Stimulated activated CD4-positive, alpha-beta T cell treated with anti-CD3 and anti-CD28 coated beads, Interleukin-4, amount 100 ng/mL, for 24 hours (primary cell): ENCODE results near the gene GNL3.
"Not testable (repeated sequence)": the region's sequence is repeated elsewhere in the genome, so short reads cannot be mapped to it uniquely, and the experiment has no call there.

Experiments
- DNase-seq: peaks from one replicate; pipeline ENCODE4 v3.0.0-alpha.2; 2020

GNL3 gene

GRCh38 chr3:52685709-52686691 lies at the start of gene GNL3, which contains the start of gene PBRM1:
Gene GNL3 (plus strand): TSS chr3:52686032. CDS start chr3:52686093, 61 bp downstream.
Gene PBRM1 (minus strand): TSS chr3:52685913.
- DNase-seq, result peak; percentile 93

GRCh38 chr3:52636673-52637072 lies 49.2 kb upstream of the GNL3 start:
- no peak for DNase-seq

GRCh38 chr3:52645549-52645948 lies 40.3 kb upstream of the GNL3 start:
- no peak for DNase-seq

- DNase-seq, result no peak
These were observed 36.2 kb upstream of the GNL3 start for GRCh38 chr3:52649461-52650210.

GRCh38 chr3:52650439-52650838 lies 35.4 kb upstream of the GNL3 start:
- DNase-seq, result no peak

- DNase-seq, result no peak
These were observed 34.2 kb upstream of the GNL3 start for GRCh38 chr3:52651592-52651991.

GRCh38 chr3:52655895-52656294 lies 29.9 kb upstream of the GNL3 start:
- no peak for DNase-seq

- DNase-seq, result no peak
These were observed 25.8 kb upstream of the GNL3 start for GRCh38 chr3:52660046-52660445.

- no peak for DNase-seq
These were observed 22.7 kb upstream of the GNL3 start for GRCh38 chr3:52663098-52663497.

GRCh38 chr3:52670621-52671521 lies 15.0 kb upstream of the GNL3 start:
- DNase-seq, result peak; percentile 64

- DNase-seq, result no peak
These were observed 14.2 kb upstream of the GNL3 start for GRCh38 chr3:52671676-52672075.

GRCh38 chr3:52676201-52676600 lies 9.6 kb upstream of the GNL3 start:
- DNase-seq, result not testable (repeated sequence)

GRCh38 chr3:52678265-52679198 lies 7.3 kb upstream of the GNL3 start:
- no peak for DNase-seq

GRCh38 chr3:52679199-52679538 lies 6.7 kb upstream of the GNL3 start:
- no peak for DNase-seq

- no peak for DNase-seq
These were observed 6.0 kb upstream of the GNL3 start for GRCh38 chr3:52679811-52680210.

- no peak for DNase-seq
These were observed 4.2 kb upstream of the GNL3 start for GRCh38 chr3:52681596-52681995.

GRCh38 chr3:52682016-52682415 lies 3.8 kb upstream of the GNL3 start:
- peak; percentile 66 for DNase-seq

GRCh38 chr3:52683611-52684010 lies 2.2 kb upstream of the GNL3 start:
- no peak for DNase-seq

GRCh38 chr3:52684184-52684583 lies 1.6 kb upstream of the GNL3 start:
- no peak for DNase-seq

GRCh38 chr3:52685285-52685708 lies 535 bp upstream of the GNL3 start:
- DNase-seq, result peak; percentile 82

GRCh38 chr3:52688266-52688665 lies 2.4 kb downstream of the GNL3 start:
- no peak for DNase-seq

- DNase-seq, result no peak
These were observed 3.3 kb downstream of the GNL3 start for GRCh38 chr3:52689151-52689550.
